ENCODE results near the gene PLEKHH1. TPM values are rescaled to one million over a fixed set of nuclear protein-coding genes. Genes with fewer than 3 reads are reported as not detected.

PLEKHH1 gene
- total and polyA plus RNA-seq, 2 of the 8 experiments (the other 6 are each of a cell fraction or from before 2014, with no cell fraction given), result 28.3 to 33.3 TPM

DNA sequence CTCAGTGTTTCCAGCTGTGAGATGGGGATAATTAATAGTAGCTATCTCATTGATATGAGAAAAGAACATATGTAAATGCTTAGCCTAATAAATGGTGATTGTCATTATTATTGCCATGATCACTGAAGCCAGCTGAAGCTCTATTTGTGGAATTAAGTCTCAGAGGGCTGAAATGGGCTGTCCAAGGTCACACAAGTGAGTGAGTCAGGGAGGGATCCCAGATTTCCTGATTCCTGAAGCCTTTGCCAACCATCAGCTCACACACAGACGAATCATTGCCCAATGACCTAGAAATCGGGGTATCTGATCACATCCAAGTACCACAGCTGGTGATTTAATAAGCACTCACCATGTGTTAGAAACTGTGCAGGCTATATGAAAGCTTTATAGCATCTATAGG, 23.0 kb upstream of the PLEKHH1 start (continued):
- no peak for TF ChIP-seq FOSL1 (IDR thresholded peaks at IDR 0.05; ENCODE audit: insufficient read depth, low read depth, low read length)
